IMR-90 (cell line): Measurements from ENCODE around the gene CUL9. TPM values are rescaled to one million over a fixed set of nuclear protein-coding genes. Genes with fewer than 3 reads are reported as not detected.
A peak's percentile ranks its signal among the peaks of the same experiment; 100 is the strongest.

Source experiments
- ATAC-seq: fragments of 200-7000 bp; cut with Tn5 transposase; 2 replicates; pipeline ENCODE4 v1.9.1; 2020; ENCODE audit warnings: low read depth, mild to moderate bottlenecking, moderate library complexity
- BruUV-seq: library from RNA; stranded (reverse); fragments of 400-500 nt; replicated peaks from 2 replicates; lab custom pipeline; 2021; lab: Mats Ljungman, UMichigan
- CTCF ChIA-PET: fragments of 300-600 bp; formaldehyde crosslinking; extraction: SDS; loops from one replicate; lab custom pipeline; 2021; ENCODE audit warnings: antibody characterized with exemption; lab: Yijun Ruan, JAX
- POLR2A ChIA-PET: fragments of 300-600 bp; sonication (Branson Sonifier 250); formaldehyde crosslinking; loops from one replicate; lab custom pipeline; 2022; ENCODE audit warnings: antibody characterized with exemption; ENCODE audit not compliant: unreplicated experiment; lab: Charles Lee
- DNase-seq: peaks from one replicate; pipeline ENCODE4 v3.0.0; 2013
- H2AFZ ChIP-seq: replicated peaks from 2 replicates; pipeline ENCODE3; 2013; ENCODE audit warnings: low read length, mild to moderate bottlenecking; ENCODE audit not compliant: poor library complexity
- H2AK5ac ChIP-seq: 2 replicates; pipeline ENCODE4 v1.6.1; 2013; ENCODE audit warnings: low read depth, low read length, inconsistent platforms
- H2AK9ac ChIP-seq: replicated peaks from 2 replicates; pipeline ENCODE3; 2013; ENCODE audit warnings: mild to moderate bottlenecking, low read depth, low read length, moderate library complexity; ENCODE audit not compliant: poor library complexity
- H2BK120ac ChIP-seq: 2 replicates; pipeline ENCODE4 v1.6.1; 2013; ENCODE audit warnings: low read depth, low read length, inconsistent platforms
- H2BK15ac ChIP-seq: 3 replicates; pipeline ENCODE4 v1.6.1; 2013; ENCODE audit warnings: low read depth, low read length, inconsistent platforms
- H2BK20ac ChIP-seq: 2 replicates; pipeline ENCODE4 v1.6.1; 2013; ENCODE audit warnings: low read depth, mild to moderate bottlenecking, inconsistent platforms, low read length, moderate library complexity
- H2BK5ac ChIP-seq: 2 replicates; pipeline ENCODE4 v1.6.1; 2013; ENCODE audit warnings: mild to moderate bottlenecking, low read depth, low read length, inconsistent platforms; ENCODE audit not compliant: poor library complexity, severe bottlenecking
- H3K14ac ChIP-seq: replicated peaks from 2 replicates; pipeline ENCODE4 v1.6.1; 2013; ENCODE audit warnings: low read depth, low read length, inconsistent platforms
- H3K18ac ChIP-seq: 2 replicates; pipeline ENCODE4 v1.6.1; 2013; ENCODE audit warnings: low read depth, low read length, control low read depth
- H3K23ac ChIP-seq: 2 replicates; pipeline ENCODE4 v1.6.1; 2013; ENCODE audit warnings: low read depth, low read length, inconsistent platforms
- H3K27ac ChIP-seq: 2 replicates; pipeline ENCODE4 v1.5.1; 2013; ENCODE audit warnings: mild to moderate bottlenecking, control low read depth, low read length; ENCODE audit not compliant: insufficient read depth
- H3K27me3 ChIP-seq: 2 replicates; pipeline ENCODE4 v1.6.1; 2013; ENCODE audit warnings: low read length; ENCODE audit not compliant: control insufficient read depth, insufficient read depth
- H3K36me3 ChIP-seq: 2 replicates; pipeline ENCODE4 v1.6.1; 2013; ENCODE audit warnings: low read length, mixed read lengths; ENCODE audit not compliant: control insufficient read depth, insufficient read depth
- H3K4ac ChIP-seq: 2 replicates; pipeline ENCODE4 v1.6.1; 2013; ENCODE audit warnings: low read depth, low read length, inconsistent platforms
- H3K4me1 ChIP-seq: 2 replicates; pipeline ENCODE4 v1.6.1; 2013; ENCODE audit warnings: low read length, mixed read lengths; ENCODE audit not compliant: control insufficient read depth, insufficient read depth
- H3K4me2 ChIP-seq: 2 replicates; pipeline ENCODE4 v1.6.1; 2013; ENCODE audit warnings: low read depth, mild to moderate bottlenecking, control low read depth, low read length, moderate library complexity
- H3K4me3 ChIP-seq: 2 replicates; pipeline ENCODE4 v1.5.1; 2013; ENCODE audit warnings: low read depth, mild to moderate bottlenecking, control low read depth, low read length, moderate library complexity; ENCODE audit not compliant: insufficient read depth
- H3K56ac ChIP-seq: 2 replicates; pipeline ENCODE4 v1.6.1; 2013; ENCODE audit warnings: low read length, inconsistent platforms; ENCODE audit not compliant: insufficient read depth; ENCODE audit errors: extremely low read depth
- H3K79me1 ChIP-seq, 2 experiments: 2 replicates each; pipeline ENCODE4 v1.6.1; 2013; ENCODE audit warnings: low read length in 2 of 2, inconsistent platforms in 1 of 2, low read depth in 1 of 2
- H3K9ac ChIP-seq: 2 replicates; pipeline ENCODE4 v1.6.1; 2013; ENCODE audit warnings: low read depth, low read length, control low read depth
- H3K9me1 ChIP-seq: 2 replicates; pipeline ENCODE4 v1.6.1; 2013; ENCODE audit warnings: low read length, inconsistent platforms; ENCODE audit not compliant: insufficient read depth
- H3K9me3 ChIP-seq: 2 replicates; pipeline ENCODE4 v1.6.1; 2013; ENCODE audit warnings: low read length; ENCODE audit not compliant: control insufficient read depth, insufficient read depth
- H4K20me1 ChIP-seq: 2 replicates; pipeline ENCODE4 v1.6.1; 2013; ENCODE audit warnings: low read length, inconsistent platforms; ENCODE audit not compliant: insufficient read depth
- H4K5ac ChIP-seq: 2 replicates; pipeline ENCODE4 v1.6.1; 2013; ENCODE audit warnings: mild to moderate bottlenecking, low read depth, low read length, control low read depth
- H4K8ac ChIP-seq, 2 experiments: 2 replicates each; pipeline ENCODE4 v1.6.1; 2013; ENCODE audit warnings: low read depth in 2 of 2, low read length in 2 of 2, control low read depth in 1 of 2, inconsistent platforms in 1 of 2
- H4K91ac ChIP-seq: 2 replicates; pipeline ENCODE4 v1.6.1; 2013; ENCODE audit warnings: low read depth, low read length, inconsistent platforms; ENCODE audit not compliant: insufficient read depth
- FOS ChIP-seq: fragments of 150-350 bp; IDR thresholded peaks from 2 replicates; pipeline ENCODE4 v1.6.1; 2016; ENCODE audit warnings: low read depth, low read length
- WGBS, 2 experiments: methylation state at CpG; one replicate each; pipeline versions ENCODE4 v1.1.5 to v1.1.7; 2013; ENCODE audit warnings: missing lambda C conversion rate in 2 of 2; ENCODE audit not compliant: insufficient read length in 1 of 2; ENCODE audit errors: extremely low coverage in 2 of 2; 5-methylcytosine and 5-hydroxymethylcytosine counted together
- dilution Hi-C: fragments of 300-500 bp; cut with HindIII; formaldehyde crosslinking; loops from one replicate; pipeline ENCODE4 v1.14.3; 2018; ENCODE audit warnings: low sequenced_read_pairs; ENCODE audit not compliant: unreplicated experiment
- in situ Hi-C: fragments of 300-500 bp; cut with MboI; formaldehyde crosslinking; loops from 3 replicates; pipeline ENCODE4 v1.14.3; 2019; ENCODE audit warnings: low sequenced_read_pairs, inconsistent platforms, mixed read lengths
- intact Hi-C: fragments of 100-400 bp; cut with micrococcal nuclease; formaldehyde crosslinking; loops from 2 replicates; pipeline ENCODE4 v1.10.0; 2022
- polyA plus RNA-seq, 3 experiments: library from polyadenylated mRNA; depleted of rRNA; stranded (reverse); fragments of >200 nt; gene quantifications; 2 replicates each; pipeline ENCODE4 v1.2.3, GENCODE V29; 2012; ENCODE audit warnings: low replicate concordance in 1 of 3
- total RNA-seq: library from RNA; depleted of rRNA; stranded (reverse); fragments of >200 nt; gene quantifications from 2 replicates; pipeline ENCODE4 v1.2.3, GENCODE V29; 2012

CUL9 gene
- total and polyA plus RNA-seq, 2 of the 4 experiments (the other 2 are of a cell fraction) = 7.7 to 19.5 TPM

- intact Hi-C loops (no loop called here), in situ Hi-C loops (no loop called here)
- BruUV-seq = no TSS peak
Observed at GRCh38 chr6:43250992-43251373, 69.0 kb downstream of the CUL9 start.

More at GRCh38 chr6:43250992-43251373, 69.0 kb downstream of the CUL9 start:
- H4K8ac ChIP-seq = no peak overlapping the region
- H4K20me1 ChIP-seq = no peaks in the 10 kb centered on the region
- H3K36me3 ChIP-seq = no peaks in the 10 kb centered on the region
- no peak overlapping the region for H4K91ac ChIP-seq
- no peak overlapping the region for H3K23ac ChIP-seq
- H3K18ac ChIP-seq = no peak overlapping the region
- no peak for ATAC-seq
- no peak overlapping the region for H3K4ac ChIP-seq
- dilution Hi-C loops = no loop called here
- no peak overlapping the region for H2BK15ac ChIP-seq
- H3K9me3 ChIP-seq = no peaks in the 10 kb centered on the region
- H2BK20ac ChIP-seq = no peak overlapping the region
- peaks cover 65% of the 10 kb centered on the region for H3K27me3 ChIP-seq
- H2BK120ac ChIP-seq = no peak overlapping the region
- H3K4me3 ChIP-seq = no peak overlapping the region
- H3K9me1 ChIP-seq = 0 out of 2 replicates have a peak, but pooled peaks cover 4% of the 10 kb centered on the region
- H3K9ac ChIP-seq = no peak overlapping the region
- H4K5ac ChIP-seq = no peak overlapping the region
- H3K79me1 ChIP-seq = no peaks in the 10 kb centered on the region
- DNase-seq = no peak
- H3K4me1 ChIP-seq = no peaks in the 10 kb centered on the region; the same call in 1 of the 2 replicates
- no peak overlapping the region for H2AK5ac ChIP-seq
- 10% methylated on average over 2 of the region's 8 CpGs; no CpG with 5 or more reads in 1 of the 2 experiments for WGBS, 2 experiments
- H3K56ac ChIP-seq = no peak overlapping the region
- H3K27ac ChIP-seq = no peak overlapping the region
- no peak overlapping the region for H2BK5ac ChIP-seq
- H2AFZ ChIP-seq = peak overlapping the region; percentile 78
- no peak overlapping the region for H3K14ac ChIP-seq
- H3K4me2 ChIP-seq = no peak overlapping the region
- no peak for TF ChIP-seq FOS
- ChIA-PET POLR2A (no interaction called here), CTCF (no interaction called here)
- H2AK9ac ChIP-seq = no peak overlapping the region
